Astrocyte (in vitro differentiated cells and primary cell): Measurements from ENCODE around the gene NR1H2. TPM values are rescaled to one million over a fixed set of nuclear protein-coding genes. Genes with fewer than 3 reads are reported as not detected.

Experiments
- DNase-seq: peaks from one replicate; pipeline ENCODE4 v3.0.0-alpha.2; 2010; ENCODE audit warnings: low read depth
- FAIRE-seq: peaks from 2 replicates; lab custom pipeline; 2011; peaks lifted over from hg19 to GRCh38; lab: Jason Lieb, UNC
- H2AFZ ChIP-seq: 2 replicates; pipeline ENCODE4 v1.6.0; 2012; ENCODE audit warnings: low read depth, low read length, inconsistent platforms
- H3K27ac ChIP-seq: 2 replicates; pipeline ENCODE4 v1.5.1; 2011; ENCODE audit warnings: low read depth, low read length, inconsistent platforms
- H3K27me3 ChIP-seq: 2 replicates; pipeline ENCODE4 v1.6.0; 2011; ENCODE audit warnings: low read length, inconsistent platforms; ENCODE audit not compliant: insufficient read depth
- H3K36me3 ChIP-seq: 2 replicates; pipeline ENCODE4 v1.5.1; 2011; ENCODE audit warnings: low read length, inconsistent platforms; ENCODE audit not compliant: insufficient read depth
- H3K4me1 ChIP-seq: 2 replicates; pipeline ENCODE4 v1.5.1; 2011; ENCODE audit warnings: low read length, inconsistent platforms; ENCODE audit not compliant: insufficient read depth
- H3K4me2 ChIP-seq: 2 replicates; pipeline ENCODE4 v1.6.0; 2012; ENCODE audit warnings: low read length, inconsistent platforms
- H3K4me3 ChIP-seq: 2 replicates; pipeline ENCODE4 v1.5.1; 2011; ENCODE audit warnings: low read depth, mild to moderate bottlenecking, low read length, inconsistent platforms; ENCODE audit not compliant: insufficient read depth
- H3K79me2 ChIP-seq: 2 replicates; pipeline ENCODE4 v1.6.0; 2012; ENCODE audit warnings: mild to moderate bottlenecking, low read length, inconsistent platforms; ENCODE audit not compliant: insufficient read depth
- H3K9ac ChIP-seq: 2 replicates; pipeline ENCODE4 v1.6.0; 2012; ENCODE audit warnings: mild to moderate bottlenecking, low read length, inconsistent platforms
- H3K9me3 ChIP-seq: 2 replicates; pipeline ENCODE4 v1.5.1; 2012; ENCODE audit warnings: low read depth, mild to moderate bottlenecking, low read length, inconsistent platforms; ENCODE audit not compliant: insufficient read depth
- H4K20me1 ChIP-seq: 2 replicates; pipeline ENCODE4 v1.6.0; 2012; ENCODE audit warnings: low read length, inconsistent platforms; ENCODE audit not compliant: insufficient read depth
- H3K27ac Mint-ChIP-seq: one replicate; pipeline ENCODE4 v1.8.0; 2021; ENCODE audit warnings: mild to moderate bottlenecking, mixed read lengths; ENCODE audit not compliant: unreplicated experiment
- H3K27me3 Mint-ChIP-seq: one replicate; pipeline ENCODE4 v1.8.0; 2021; ENCODE audit warnings: low read depth, mixed read lengths; ENCODE audit not compliant: unreplicated experiment
- H3K36me3 Mint-ChIP-seq: one replicate; pipeline ENCODE4 v1.8.0; 2021; ENCODE audit warnings: low read depth, mixed read lengths; ENCODE audit not compliant: unreplicated experiment
- H3K4me1 Mint-ChIP-seq: one replicate; pipeline ENCODE4 v1.8.0; 2021; ENCODE audit warnings: low read depth, mixed read lengths; ENCODE audit not compliant: unreplicated experiment
- H3K4me3 Mint-ChIP-seq: one replicate; pipeline ENCODE4 v1.8.0; 2021; ENCODE audit warnings: mild to moderate bottlenecking, moderate library complexity, mixed read lengths; ENCODE audit not compliant: unreplicated experiment
- H3K9me3 Mint-ChIP-seq: one replicate; pipeline ENCODE4 v1.8.0; 2021; ENCODE audit warnings: mild to moderate bottlenecking, mixed read lengths; ENCODE audit not compliant: unreplicated experiment
- CTCF ChIP-seq: IDR thresholded peaks from 2 replicates; pipeline ENCODE4 v1.5.1; 2011; ENCODE audit warnings: low read depth, mild to moderate bottlenecking, inconsistent platforms, low read length, moderate library complexity; ENCODE audit not compliant: insufficient read depth
- EZH2 ChIP-seq: IDR thresholded peaks from 2 replicates; pipeline ENCODE4 v1.6.1; 2012; ENCODE audit warnings: mild to moderate bottlenecking, low read length, inconsistent platforms; ENCODE audit not compliant: insufficient read depth
- total RNA-seq: library from RNA; stranded (reverse); gene quantifications from 2 replicates; pipeline ENCODE4 v1.2.1, GENCODE V29; 2021

Gene NR1H2
- total RNA-seq, 1 donor from 2014 or later = 33.4 TPM

- H3K27ac Mint-ChIP-seq = no peak overlapping the region
- no peaks in the 10 kb centered on the region for H3K36me3 Mint-ChIP-seq
- no peaks in the 10 kb centered on the region for H3K79me2 ChIP-seq
- no peak overlapping the region for H3K27ac ChIP-seq
- no peaks in the 10 kb centered on the region for H3K27me3 Mint-ChIP-seq
- peaks cover 23% of the 10 kb centered on the region for H3K9me3 Mint-ChIP-seq
- TF ChIP-seq EZH2 = no peak
- no peak for TF ChIP-seq CTCF
- peaks cover 13% of the 10 kb centered on the region for H3K9me3 ChIP-seq
- no peak overlapping the region for H2AFZ ChIP-seq
- no peaks in the 10 kb centered on the region for H3K4me1 ChIP-seq
- no peak overlapping the region for H3K4me3 Mint-ChIP-seq
- no peak overlapping the region for H3K4me2 ChIP-seq
- FAIRE-seq (no peak), DNase-seq (no peak)
- H3K9ac ChIP-seq = no peak overlapping the region
- no peaks in the 10 kb centered on the region for H3K27me3 ChIP-seq
- no peaks in the 10 kb centered on the region for H3K36me3 ChIP-seq
- no peak overlapping the region for H3K4me3 ChIP-seq
- H3K4me1 Mint-ChIP-seq = no peaks in the 10 kb centered on the region
- no peaks in the 10 kb centered on the region for H4K20me1 ChIP-seq
These were observed 35.9 kb upstream of the NR1H2 start for GRCh38 chr19:50340331-50340730.

GRCh38 chr19:50341091-50341564 is 35.1 kb upstream of the NR1H2 start:
- H3K9me3 ChIP-seq = peaks cover 13% of the 10 kb centered on the region
- H3K4me3 Mint-ChIP-seq = no peak overlapping the region
- H3K36me3 ChIP-seq = no peaks in the 10 kb centered on the region
- H4K20me1 ChIP-seq = no peaks in the 10 kb centered on the region
- H3K27me3 Mint-ChIP-seq = no peaks in the 10 kb centered on the region
- H3K4me1 ChIP-seq = no peaks in the 10 kb centered on the region
- DNase-seq (no peak), FAIRE-seq (no peak)
- no peaks in the 10 kb centered on the region for H3K79me2 ChIP-seq
- no peak overlapping the region for H3K4me2 ChIP-seq
- H3K36me3 Mint-ChIP-seq = no peaks in the 10 kb centered on the region
- H2AFZ ChIP-seq = no peak overlapping the region
- TF ChIP-seq CTCF (no peak), EZH2 (no peak)
- H3K4me1 Mint-ChIP-seq = no peaks in the 10 kb centered on the region
- no peak overlapping the region for H3K27ac Mint-ChIP-seq
- no peaks in the 10 kb centered on the region for H3K27me3 ChIP-seq
- no peak overlapping the region for H3K4me3 ChIP-seq
- no peak overlapping the region for H3K27ac ChIP-seq
- H3K9me3 Mint-ChIP-seq = peaks cover 19% of the 10 kb centered on the region
- H3K9ac ChIP-seq = no peak overlapping the region

GRCh38 chr19:50344661-50345318 is 31.5 kb upstream of the NR1H2 start:
- no peak overlapping the region for H3K4me3 Mint-ChIP-seq

More at GRCh38 chr19:50344661-50345318, 31.5 kb upstream of the NR1H2 start:
- H3K36me3 Mint-ChIP-seq = no peaks in the 10 kb centered on the region
- Histone ChIP-seq H3K36me3 (no peaks in the 10 kb centered on the region), H3K9ac (no peak overlapping the region), H4K20me1 (no peaks in the 10 kb centered on the region), H3K27me3 (no peaks in the 10 kb centered on the region), H3K79me2 (no peaks in the 10 kb centered on the region), H3K4me1 (no peaks in the 10 kb centered on the region), H3K4me3 (no peak overlapping the region), H3K9me3 (peaks cover 9% of the 10 kb centered on the region), H3K27ac (no peak overlapping the region), H2AFZ (no peak overlapping the region), H3K4me2 (no peak overlapping the region)
- H3K4me1 Mint-ChIP-seq = no peaks in the 10 kb centered on the region
- no peaks in the 10 kb centered on the region for H3K27me3 Mint-ChIP-seq
- FAIRE-seq (no peak), DNase-seq (no peak)
- no peak for TF ChIP-seq CTCF
- H3K27ac Mint-ChIP-seq = no peak overlapping the region
- peaks cover 19% of the 10 kb centered on the region for H3K9me3 Mint-ChIP-seq
